K562 (cell line): ENCODE results near the gene FAM219B. TPM values are rescaled to one million over a fixed set of nuclear protein-coding genes. Genes with fewer than 3 reads are reported as not detected.

Experiments
- ARHGAP35 ChIP-seq: fragments of 450-650 bp; IDR thresholded peaks from 2 replicates; pipeline ENCODE4 v1.6.1; 2018; ENCODE audit not compliant: partially characterized antibody
- DNMT1 ChIP-seq: fragments of 450-650 bp; IDR thresholded peaks from 2 replicates; pipeline ENCODE4 v1.6.1; 2016; ENCODE audit warnings: antibody characterized with exemption, mild to moderate bottlenecking
- GABPA ChIP-seq: fragments of 200-800 bp; sonication (Bioruptor generic); conservative IDR thresholded peaks from 2 replicates; pipeline ENCODE4 v1.6.1; 2016; ENCODE audit warnings: low read depth, missing genetic modification characterization, missing compliant biosample characterization
- HMBOX1 ChIP-seq: sonication (generic); IDR thresholded peaks from 2 replicates; pipeline ENCODE4 v1.6.1; 2016
- HNRNPK ChIP-seq: fragments of 200-400 bp; formaldehyde crosslinking; IDR thresholded peaks from one replicate; pipeline ENCODE4 v1.6.1; 2018; ENCODE audit warnings: mild to moderate bottlenecking, low read depth, low read length; ENCODE audit not compliant: poor library complexity, severe bottlenecking
- JUND ChIP-seq, 2 experiments: IDR thresholded peaks; 2 replicates in 1 of 2; 3 replicates in 1 of 2; pipeline ENCODE4 v1.6.1; 2011; ENCODE audit warnings: borderline replicate concordance in 2 of 2, low read depth in 2 of 2, low read length in 2 of 2, improper control_type of control experiment in 1 of 2, missing biosample characterization in 1 of 2, missing genetic modification characterization in 1 of 2, missing genetic modification reagents in 1 of 2
- KAT8 ChIP-seq: fragments of 450-650 bp; IDR thresholded peaks from 2 replicates; pipeline ENCODE4 v1.6.1; 2016; ENCODE audit warnings: low read depth, mild to moderate bottlenecking
- KDM2B ChIP-seq: fragments of 250-450 bp; sonication (Bioruptor Pico); IDR thresholded peaks from 2 replicates; pipeline ENCODE4 v1.8.0; 2021; ENCODE audit warnings: mild to moderate bottlenecking, moderate library complexity
- NFE2 ChIP-seq: IDR thresholded peaks from 2 replicates; pipeline ENCODE4 v1.6.1; 2014; ENCODE audit warnings: antibody characterized with exemption, low read depth
- NFIC ChIP-seq: fragments of 450-650 bp; IDR thresholded peaks from 2 replicates; pipeline ENCODE4 v1.6.1; 2017; ENCODE audit warnings: mild to moderate bottlenecking, inconsistent platforms
- NR2F6 ChIP-seq: fragments of 450-650 bp; formaldehyde crosslinking; IDR thresholded peaks from 2 replicates; pipeline ENCODE4 v1.4.0; 2020; ENCODE audit warnings: mild to moderate bottlenecking
- POLR2H ChIP-seq: IDR thresholded peaks from 2 replicates; pipeline ENCODE4 v1.6.1; 2016; ENCODE audit warnings: missing genetic modification characterization, low read depth, mild to moderate bottlenecking, control low read depth, missing compliant biosample characterization, moderate library complexity
- RFX5 ChIP-seq: IDR thresholded peaks from 2 replicates; pipeline ENCODE4 v1.6.1; 2011; ENCODE audit warnings: low read depth, mild to moderate bottlenecking, improper control_type of control experiment, low read length
- TAL1 ChIP-seq: fragments of 450-650 bp; IDR thresholded peaks from 2 replicates; pipeline ENCODE4 v1.6.1; 2016; ENCODE audit warnings: mild to moderate bottlenecking
- ZBTB17 ChIP-seq: fragments of 450-650 bp; formaldehyde crosslinking; IDR thresholded peaks from 2 replicates; pipeline ENCODE4 v1.4.0; 2020; ENCODE audit warnings: mild to moderate bottlenecking
- ZBTB2 ChIP-seq: fragments of 450-650 bp; IDR thresholded peaks from 2 replicates; pipeline ENCODE4 v1.6.1; 2016; ENCODE audit warnings: antibody characterized with exemption
- ZBTB26 ChIP-seq: fragments of 450-650 bp; formaldehyde crosslinking; IDR thresholded peaks from 2 replicates; pipeline ENCODE4 v1.4.0; 2022; ENCODE audit warnings: missing genetic modification characterization
- ZBTB49 ChIP-seq: sonication (generic); formaldehyde crosslinking; IDR thresholded peaks from 2 replicates; pipeline ENCODE4 v1.8.0; 2022; ENCODE audit warnings: missing genetic modification reagents, mild to moderate bottlenecking, borderline replicate concordance
- ZBTB7A ChIP-seq: IDR thresholded peaks from 2 replicates; pipeline ENCODE4 v1.6.1; 2011; ENCODE audit warnings: low read depth, mild to moderate bottlenecking, low read length, moderate library complexity, borderline replicate concordance; ENCODE audit not compliant: control insufficient read depth
- ZBTB8A ChIP-seq: fragments of 450-650 bp; IDR thresholded peaks from 2 replicates; pipeline ENCODE4 v1.6.1; 2018; ENCODE audit warnings: mild to moderate bottlenecking, moderate library complexity; ENCODE audit not compliant: partially characterized antibody
- ZEB2 ChIP-seq: fragments of 450-650 bp; IDR thresholded peaks from 2 replicates; pipeline ENCODE4 v1.6.1; 2016
- ZNF507 ChIP-seq: conservative IDR thresholded peaks from 2 replicates; pipeline ENCODE4 v1.6.1; 2017; ENCODE audit warnings: missing genetic modification characterization, missing compliant biosample characterization
- polyA plus RNA-seq, 8 experiments: library from polyadenylated mRNA; depleted of rRNA in 4 of 8; stranded (reverse) in 5 of 8; unstranded in 3 of 8; fragments of >200 nt; fragmentation: Nextera tagmentation in 2 of 8; fragmentation: Illumina TruSeq in 1 of 8; extraction: Ambion mirVana in 2 of 8; extraction: Trizol in 1 of 8; gene quantifications; 2 replicates each; pipeline versions ENCODE4 v1.2.1 to v1.2.3, GENCODE V29; 2011 to 2014; ENCODE audit warnings: inconsistent platforms in 1 of 8, missing spikeins in 1 of 8
- total RNA-seq, 7 experiments: library from RNA; depleted of rRNA in 6 of 7; stranded (reverse); fragments of >200 nt in 6 of 7; fragmentation: Illumina TruSeq in 2 of 7; extraction: Trizol in 2 of 7; gene quantifications; 2 replicates each; pipeline versions ENCODE4 v1.2.1 to v1.2.3, GENCODE V29; 2011 to 2021; ENCODE audit warnings: low replicate concordance in 1 of 7

Gene FAM219B
- total and polyA plus RNA-seq, 9 of the 15 experiments (the other 6 are each of a cell fraction or from before 2014, with no cell fraction given) = 6.8 to 50.4 (median 29.4) TPM

- TF ChIP-seq NFE2 (no peak), ZNF507 (no peak), TAL1 (no peak), DNMT1 (no peak), ZBTB2 (no peak), GABPA (tag) (peak; percentile 41), ZBTB7A (peak; percentile 69), ARHGAP35 (no peak), RFX5 (no peak), ZBTB49 (no peak), ZBTB26 (CRISPR knock-in tag) (no peak), ZBTB8A (no peak), POLR2H (tag) (peak; percentile 87), HMBOX1 (no peak), JUND (IDR thresholded peaks at IDR 0.05; ENCODE audit: borderline replicate concordance, low read depth, low read length) (peak; percentile 59; the same call in 1 of the 2 replicates), JUND (tag; IDR thresholded peaks at IDR 0.05; ENCODE audit: borderline replicate concordance, low read depth, low read length) (peak; percentile 74; the same call in 1 of the 3 replicates), NFIC (0 out of 2 replicates have a peak, but pooled peaks have one; percentile 11), ZEB2 (no peak), NR2F6 (CRISPR knock-in tag) (no peak), HNRNPK (no peak), KAT8 (no peak), KDM2B (no peak), ZBTB17 (CRISPR knock-in tag) (no peak)
Measured at GRCh38 chr15:74937590-74938371, 31.1 kb upstream of the FAM219B start, which contains the start of gene COX5A (continued).
